GM18520 (cell line): ENCODE data around the gene ZNF443.
"Not testable (repeated sequence)": the region's sequence is repeated elsewhere in the genome, so short reads cannot be mapped to it uniquely, and the experiment has no call there.

Experiments
- ATAC-seq: cut with Tn5 transposase; IDR thresholded peaks from one replicate; pipeline ENCODE4 v1.9.1; 2021; ENCODE audit not compliant: unreplicated experiment

The ZNF443 gene

GRCh38 chr19:12425236-12425887 lies 15.5 kb downstream of the ZNF443 start:
- no peak for ATAC-seq

GRCh38 chr19:12417273-12417672 lies 23.5 kb downstream of the ZNF443 start:
- ATAC-seq: not testable (repeated sequence)

GRCh38 chr19:12411893-12412292 lies 28.9 kb downstream of the ZNF443 start:
- ATAC-seq: no peak

GRCh38 chr19:12400633-12401502 lies 40.0 kb downstream of the ZNF443 start, which contains the start of gene ZNF799:
Gene ZNF799, minus strand, starts transcription at chr19:12401271. Its CDS starts 201 bp downstream, at chr19:12401070.
- peak; percentile 87 for ATAC-seq

- ATAC-seq: not testable (repeated sequence)
These were observed 40.8 kb downstream of the ZNF443 start for GRCh38 chr19:12399901-12400632.

- not testable (repeated sequence) for ATAC-seq
These were observed 49.7 kb downstream of the ZNF443 start for GRCh38 chr19:12391148-12391547.

GRCh38 chr19:12386365-12386764 lies 54.5 kb downstream of the ZNF443 start:
- ATAC-seq: not testable (repeated sequence)

GRCh38 chr19:12380444-12380737 lies 60.4 kb downstream of the ZNF443 start:
- no peak for ATAC-seq

- no peak for ATAC-seq
These were observed 60.9 kb downstream of the ZNF443 start for GRCh38 chr19:12379732-12380443.
